GM21381 (cell line): Measurements from ENCODE around the gene MINDY4.

ENCODE experiments used
- ATAC-seq: cut with Tn5 transposase; IDR thresholded peaks from one replicate; pipeline ENCODE4 v1.9.1; 2021; ENCODE audit warnings: mild to moderate bottlenecking, moderate library complexity; ENCODE audit not compliant: unreplicated experiment

The MINDY4 gene

GRCh38 chr7:30941582-30942323, 170.5 kb downstream of the MINDY4 start:
- no peak for ATAC-seq
